IPS DF 4.7 (cell line): ENCODE results near the gene HORMAD2.
"Not testable (repeated sequence)": the region's sequence is repeated elsewhere in the genome, so short reads cannot be mapped to it uniquely, and the experiment has no call there.

Experiments used
- DNase-seq: peaks from one replicate; pipeline ENCODE4 v3.0.0-alpha.2; 2013; ENCODE audit warnings: low spot score; ENCODE audit errors: extremely low read depth

Gene HORMAD2

GRCh38 chr22:30208631-30209603 is 128.7 kb downstream of the HORMAD2 start:
- no peak for DNase-seq

GRCh38 chr22:30209642-30210041 is 129.4 kb downstream of the HORMAD2 start:
- no peak for DNase-seq

GRCh38 chr22:30210235-30210909 is 130.1 kb downstream of the HORMAD2 start:
- no peak for DNase-seq

GRCh38 chr22:30211124-30211820 is 131.0 kb downstream of the HORMAD2 start:
- no peak for DNase-seq

- no peak for DNase-seq
These were observed 132.2 kb downstream of the HORMAD2 start for GRCh38 chr22:30212363-30212995.

GRCh38 chr22:30212996-30213441 is 132.8 kb downstream of the HORMAD2 start:
- no peak for DNase-seq

- DNase-seq = no peak
These were observed 134.6 kb downstream of the HORMAD2 start for GRCh38 chr22:30214703-30215407.

- DNase-seq = not testable (repeated sequence)
These were observed 136.0 kb downstream of the HORMAD2 start for GRCh38 chr22:30216272-30216671.

GRCh38 chr22:30216710-30217109 is 136.4 kb downstream of the HORMAD2 start:
- DNase-seq = no peak

- DNase-seq = no peak
These were observed 137.7 kb downstream of the HORMAD2 start for GRCh38 chr22:30217698-30218560.

- DNase-seq = no peak
These were observed 138.9 kb downstream of the HORMAD2 start for GRCh38 chr22:30219049-30219654.

- no peak for DNase-seq
These were observed 139.5 kb downstream of the HORMAD2 start for GRCh38 chr22:30219668-30220278.

- no peak for DNase-seq
These were observed 140.2 kb downstream of the HORMAD2 start for GRCh38 chr22:30220338-30221012.

GRCh38 chr22:30221121-30221992 is 141.1 kb downstream of the HORMAD2 start:
- no peak for DNase-seq

GRCh38 chr22:30222321-30222720 is 142.1 kb downstream of the HORMAD2 start:
- DNase-seq = no peak

GRCh38 chr22:30223303-30223702 is 143.0 kb downstream of the HORMAD2 start:
- DNase-seq = no peak

GRCh38 chr22:30224161-30224857 is 144.0 kb downstream of the HORMAD2 start:
- DNase-seq = no peak
